ENCODE data around the gene CCDC171. TPM values are rescaled to one million over a fixed set of nuclear protein-coding genes. Genes with fewer than 3 reads are reported as not detected.

The CCDC171 gene
- total RNA-seq, 1 experiment from 2014 or later: 2.6 TPM

- Histone ChIP-seq H3K4me1 (ENCODE audit: control insufficient read depth in 1 of 2, insufficient read depth in 2 of 2, low read length in 2 of 2) (no peaks in the 10 kb centered on the region), H3K4me3 (replicated peaks in 1 of 2; ENCODE audit: low read depth in 1 of 2, low read length in 2 of 2) (no peak overlapping the region), H3K9me2 (ENCODE audit: insufficient read depth) (no peaks in the 10 kb centered on the region), H3K27ac (ENCODE audit: low read depth, low read length) (no peak overlapping the region), H3K4me2 (ENCODE audit: low read length) (no peak overlapping the region), H2AFZ (ENCODE audit: low read depth, low read length, poor library complexity, severe bottlenecking) (no peak overlapping the region), H3K36me3 (ENCODE audit: control insufficient read depth in 1 of 2, insufficient read depth in 2 of 2, low read length in 2 of 2) (no peaks in the 10 kb centered on the region), H3K79me2 (ENCODE audit: insufficient read depth, low read length) (no peaks in the 10 kb centered on the region), H3K27me3 (ENCODE audit: insufficient read depth, low read length) (no peaks in the 10 kb centered on the region), H4K20me1 (ENCODE audit: insufficient read depth) (no peaks in the 10 kb centered on the region), H3K9me3 (ENCODE audit: control insufficient read depth in 1 of 2, insufficient read depth in 1 of 2, low read depth in 1 of 2, low read length in 2 of 2) (no peaks in the 10 kb centered on the region), H3K9ac (ENCODE audit: low read length) (no peak overlapping the region)
- ChIA-PET POLR2A (no interaction called here), RAD21 (ENCODE audit: low non-redundant PET in 1 of 2, low total read pairs in 2 of 2, uncharacterized antibody in 2 of 2, unreplicated experiment in 2 of 2) (no interaction called here), CTCF (no interaction called here)
- BruUV-seq (replicated peaks): no TSS peak
- intact Hi-C loops (cut with micrococcal nuclease): no loop called here
- TF ChIP-seq ELF1 (IDR thresholded peaks at IDR 0.05; ENCODE audit: borderline replicate concordance, low read depth) (no peak), CBX3 (IDR thresholded peaks at IDR 0.05; ENCODE audit: low read depth) (no peak), ZFX (IDR thresholded peaks at IDR 0.05) (no peak), POLR2A (IDR thresholded peaks at IDR 0.05; ENCODE audit: borderline replicate concordance, extremely low read depth, insufficient read depth, insufficient read length) (no peak), SP1 (IDR thresholded peaks at IDR 0.05; ENCODE audit: low read depth) (no peak)
- TF ChIP-seq, protein P1, sequence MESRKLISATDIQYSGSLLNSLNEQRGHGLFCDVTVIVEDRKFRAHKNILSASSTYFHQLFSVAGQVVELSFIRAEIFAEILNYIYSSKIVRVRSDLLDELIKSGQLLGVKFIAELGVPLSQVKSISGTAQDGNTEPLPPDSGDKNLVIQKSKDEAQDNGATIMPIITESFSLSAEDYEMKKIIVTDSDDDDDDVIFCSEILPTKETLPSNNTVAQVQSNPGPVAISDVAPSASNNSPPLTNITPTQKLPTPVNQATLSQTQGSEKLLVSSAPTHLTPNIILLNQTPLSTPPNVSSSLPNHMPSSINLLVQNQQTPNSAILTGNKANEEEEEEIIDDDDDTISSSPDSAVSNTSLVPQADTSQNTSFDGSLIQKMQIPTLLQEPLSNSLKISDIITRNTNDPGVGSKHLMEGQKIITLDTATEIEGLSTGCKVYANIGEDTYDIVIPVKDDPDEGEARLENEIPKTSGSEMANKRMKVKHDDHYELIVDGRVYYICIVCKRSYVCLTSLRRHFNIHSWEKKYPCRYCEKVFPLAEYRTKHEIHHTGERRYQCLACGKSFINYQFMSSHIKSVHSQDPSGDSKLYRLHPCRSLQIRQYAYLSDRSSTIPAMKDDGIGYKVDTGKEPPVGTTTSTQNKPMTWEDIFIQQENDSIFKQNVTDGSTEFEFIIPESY (IDR thresholded peaks at IDR 0.05; ENCODE audit: extremely low read depth, insufficient replicate concordance, low read length): no peak
- ATAC-seq (no peak), DNase-seq (ENCODE audit: low read depth, low spot score) (no peak)
Measured at GRCh38 chr9:15741015-15741414, 188.2 kb downstream of the CCDC171 start.

- Histone ChIP-seq H3K4me1 (ENCODE audit: control insufficient read depth in 1 of 2, insufficient read depth in 2 of 2, low read length in 2 of 2) (no peaks in the 10 kb centered on the region), H2AFZ (ENCODE audit: low read depth, low read length, poor library complexity, severe bottlenecking) (no peak overlapping the region), H3K4me3 (replicated peaks in 1 of 2; ENCODE audit: low read depth in 1 of 2, low read length in 2 of 2) (no peak overlapping the region), H3K36me3 (ENCODE audit: control insufficient read depth in 1 of 2, insufficient read depth in 2 of 2, low read length in 2 of 2) (no peaks in the 10 kb centered on the region), H3K9me2 (ENCODE audit: insufficient read depth) (no peaks in the 10 kb centered on the region), H3K27me3 (ENCODE audit: insufficient read depth, low read length) (no peaks in the 10 kb centered on the region), H3K4me2 (ENCODE audit: low read length) (no peak overlapping the region), H3K79me2 (ENCODE audit: insufficient read depth, low read length) (no peaks in the 10 kb centered on the region), H3K9me3 (ENCODE audit: control insufficient read depth in 1 of 2, insufficient read depth in 1 of 2, low read depth in 1 of 2, low read length in 2 of 2) (no peaks in the 10 kb centered on the region), H3K27ac (ENCODE audit: low read depth, low read length) (no peak overlapping the region), H3K9ac (ENCODE audit: low read length) (no peak overlapping the region), H4K20me1 (ENCODE audit: insufficient read depth) (no peaks in the 10 kb centered on the region)
- no peak for ATAC-seq
- intact Hi-C loops (cut with micrococcal nuclease): no loop called here
- ChIA-PET RAD21 (ENCODE audit: low non-redundant PET in 1 of 2, low total read pairs in 2 of 2, uncharacterized antibody in 2 of 2, unreplicated experiment in 2 of 2) (no interaction called here), POLR2A (no interaction called here), CTCF (no interaction called here)
- BruUV-seq (replicated peaks): no TSS peak
- no peak for DNase-seq (ENCODE audit: low read depth, low spot score)
- TF ChIP-seq SIN3A (IDR thresholded peaks at IDR 0.05; ENCODE audit: low read depth) (no peak), ELF1 (IDR thresholded peaks at IDR 0.05; ENCODE audit: borderline replicate concordance, low read depth) (no peak), MAX (IDR thresholded peaks at IDR 0.05) (no peak), EGR1 (IDR thresholded peaks at IDR 0.05; ENCODE audit: low read depth) (no peak), EZH2 (IDR thresholded peaks at IDR 0.05) (no peak), EZH2phosphoT487 (IDR thresholded peaks at IDR 0.05; ENCODE audit: borderline replicate concordance) (no peak), FOSL1 (IDR thresholded peaks at IDR 0.05; ENCODE audit: low read depth) (no peak), CTCF (IDR thresholded peaks at IDR 0.05 in 2 of 3, conservative IDR thresholded peaks at IDR 0.05 in 1 of 3; ENCODE audit: borderline replicate concordance in 1 of 3, insufficient read depth in 1 of 3, low read depth in 2 of 3, low read length in 2 of 3) (no peak), SRF (IDR thresholded peaks at IDR 0.05; ENCODE audit: low read depth) (no peak), REST (IDR thresholded peaks at IDR 0.05; ENCODE audit: low read depth) (no peak)
Measured at GRCh38 chr9:15743512-15743911, 190.7 kb downstream of the CCDC171 start.
